SK-N-SH (cell line): ENCODE results near the gene PHKA2. TPM values are rescaled to one million over a fixed set of nuclear protein-coding genes. Genes with fewer than 3 reads are reported as not detected.

ENCODE experiments used
- CTCF ChIA-PET: fragments of 300-600, 350-600 bp; formaldehyde crosslinking; extraction: SDS; loops from one replicate; lab custom pipeline; 2021; lab: Yijun Ruan, JAX
- POLR2A ChIA-PET: fragments of 350-600 bp; sonication (Branson Sonifier 250); formaldehyde crosslinking; extraction: SDS; loops from one replicate; lab custom pipeline; 2020; ENCODE audit warnings: antibody characterized with exemption, inconsistent platforms; lab: Yijun Ruan, JAX
- DNase-seq: peaks from one replicate; pipeline ENCODE4 v3.0.0; 2012
- H2AFZ ChIP-seq: fragments of 200-600 bp; sonication (generic); 2 replicates; pipeline ENCODE4 v1.8.1; 2016; ENCODE audit warnings: antibody characterized with exemption, mild to moderate bottlenecking, low read depth
- H3F3A ChIP-seq: fragments of 200-600 bp; sonication (generic); replicated peaks from 2 replicates; pipeline ENCODE3; 2016; ENCODE audit warnings: antibody characterized with exemption, mild to moderate bottlenecking; ENCODE audit not compliant: insufficient read depth
- H3K27ac ChIP-seq, 2 experiments: fragments of 200-500 bp in 1 of 2; fragments of 200-600 bp in 1 of 2; sonication (Bioruptor generic) in 1 of 2; sonication (generic), shearing (Covaris generic) in 1 of 2; 2 replicates each; pipeline versions ENCODE4 v1.5.1 to v1.6.1; 2014 to 2016; ENCODE audit warnings: low read depth in 2 of 2, inconsistent platforms in 1 of 2, low read length in 1 of 2, mild to moderate bottlenecking in 1 of 2, mixed read lengths in 1 of 2
- H3K27me3 ChIP-seq: fragments of 200-600 bp; sonication (generic), shearing (Covaris generic); 2 replicates; pipeline ENCODE4 v1.6.1; 2016; ENCODE audit warnings: mixed run types; ENCODE audit not compliant: insufficient read depth
- H3K36me3 ChIP-seq, 2 experiments: fragments of 200-500 bp in 1 of 2; fragments of 200-600 bp in 1 of 2; sonication (Bioruptor generic) in 1 of 2; sonication (generic) in 1 of 2; replicated peaks in 1 of 2; 2 replicates each; pipeline versions ENCODE3 to v1.5.1; 2014 to 2016; ENCODE audit warnings: low read length in 1 of 2, mild to moderate bottlenecking in 1 of 2; ENCODE audit not compliant: insufficient read depth in 2 of 2, control insufficient read depth in 1 of 2
- H3K4me1 ChIP-seq, 2 experiments: fragments of 200-500 bp in 1 of 2; fragments of 200-600 bp in 1 of 2; sonication (Bioruptor generic) in 1 of 2; sonication (generic), shearing (Covaris generic) in 1 of 2; 2 replicates each; pipeline versions ENCODE4 v1.5.1 to v1.6.1; 2014 to 2016; ENCODE audit warnings: low read depth in 1 of 2, low read length in 1 of 2, mixed run types in 1 of 2; ENCODE audit not compliant: insufficient read depth in 2 of 2, control insufficient read depth in 1 of 2
- H3K4me2 ChIP-seq: fragments of 200-600 bp; sonication (generic), shearing (Covaris generic); 2 replicates; pipeline ENCODE4 v1.6.1; 2017; ENCODE audit warnings: mixed run types
- H3K4me3 ChIP-seq, 2 experiments: fragments of 200-500 bp in 1 of 2; fragments of 200-600 bp in 1 of 2; sonication (Bioruptor generic) in 1 of 2; sonication (generic), shearing (Covaris generic) in 1 of 2; 2 replicates each; pipeline versions ENCODE4 v1.5.1 to v1.8.1; 2014 to 2016; ENCODE audit warnings: low read depth in 2 of 2, inconsistent platforms in 1 of 2, low read length in 1 of 2, mild to moderate bottlenecking in 1 of 2, mixed read lengths in 1 of 2, moderate library complexity in 1 of 2
- H3K79me2 ChIP-seq: fragments of 200-600 bp; sonication (generic); 2 replicates; pipeline ENCODE4 v1.8.1; 2017; ENCODE audit warnings: mild to moderate bottlenecking; ENCODE audit not compliant: insufficient read depth
- H3K9ac ChIP-seq: fragments of 200-600 bp; sonication (generic); 2 replicates; pipeline ENCODE4 v1.6.1; 2017; ENCODE audit warnings: mixed run types
- H3K9me2 ChIP-seq: fragments of 200-600 bp; sonication (generic); 2 replicates; pipeline ENCODE4 v1.6.1; 2017; ENCODE audit warnings: mixed run types
- H3K9me3 ChIP-seq: fragments of 200-600 bp; sonication (generic); 2 replicates; pipeline ENCODE4 v1.6.1; 2017; ENCODE audit warnings: mixed run types, mild to moderate bottlenecking, moderate library complexity
- H4K20me1 ChIP-seq: fragments of 200-600 bp; sonication (generic); 2 replicates; pipeline ENCODE4 v1.6.1; 2017; ENCODE audit warnings: mild to moderate bottlenecking, mixed run types; ENCODE audit not compliant: insufficient read depth
- FOSL2 ChIP-seq: IDR thresholded peaks from 2 replicates; pipeline ENCODE4 v1.4.0; 2012; ENCODE audit warnings: low read depth, mild to moderate bottlenecking, moderate library complexity, borderline replicate concordance
- GATA2 ChIP-seq: sonication (generic); formaldehyde crosslinking; IDR thresholded peaks from 2 replicates; pipeline ENCODE4 v1.5.0; 2020; ENCODE audit warnings: mild to moderate bottlenecking, missing genetic modification reagents
- JUND ChIP-seq: IDR thresholded peaks from 2 replicates; pipeline ENCODE4 v1.4.0; 2012
- RCOR1 ChIP-seq: fragments of 150-350 bp; IDR thresholded peaks from 2 replicates; pipeline ENCODE4 v1.6.1; 2017; ENCODE audit warnings: antibody characterized with exemption, low read length
- SIN3A ChIP-seq: IDR thresholded peaks from 2 replicates; pipeline ENCODE4 v1.6.1; 2012; ENCODE audit warnings: low read depth, mild to moderate bottlenecking, low read length, moderate library complexity, borderline replicate concordance
- WGBS: methylation state at CpG from one replicate; pipeline ENCODE4 v1.1.6; 2017; ENCODE audit warnings: low lambda C conversion rate; 5-methylcytosine and 5-hydroxymethylcytosine counted together
- polyA plus RNA-seq, 3 experiments: library from polyadenylated mRNA; depleted of rRNA; stranded (reverse); fragments of >200 nt; gene quantifications; 2 replicates each; pipeline ENCODE4 v1.2.3, GENCODE V29; 2012
- TF ChIP-seq, protein P1 (sequence below): IDR thresholded peaks from 2 replicates; pipeline ENCODE4 v1.6.1; 2012; ENCODE audit warnings: mild to moderate bottlenecking, low read depth, low read length, moderate library complexity

The PHKA2 gene
- polyA plus RNA-seq, 1 of the 3 experiments (the other 2 are of a cell fraction) = 20.5 TPM

GRCh38 chrX:18885328-18886004 is 98.4 kb downstream of the PHKA2 start:
- no peaks in the 10 kb centered on the region for H4K20me1 ChIP-seq
- no peak overlapping the region for H3K4me3 ChIP-seq
- POLR2A ChIA-PET = interaction anchor here (1.0 kb wide), 1 partner anchor 10 kb away, joined by 3 read pairs; no protein-coding TSS in a partner anchor
- H3K9me3 ChIP-seq = no peaks in the 10 kb centered on the region
- H3K79me2 ChIP-seq = no peaks in the 10 kb centered on the region
- 50% methylated on average over 7 of the region's 8 CpGs for WGBS
- H3K4me2 ChIP-seq = 0 out of 2 replicates have a peak overlapping the region, but pooled peaks have one; percentile 24
- no peak overlapping the region for H3K9ac ChIP-seq
- peaks cover 9 to 19% of the 10 kb centered on the region in 2 experiments; a peak in 2 of 4 replicates for H3K4me1 ChIP-seq
- H3K27me3 ChIP-seq = no peaks in the 10 kb centered on the region; the same call in 1 of the 2 replicates
- TF ChIP-seq JUND (0 out of 2 replicates have a peak, but pooled peaks have one; percentile 18), FOSL2 (peak; percentile 46; the same call in 1 of the 2 replicates), GATA2 (no peak), SIN3A (no peak)
- peak overlapping the region; percentile 5 to 27; a peak in 2 of 4 replicates for H3K27ac ChIP-seq
- no peak overlapping the region; the same call in 1 of the 2 replicates for H2AFZ ChIP-seq
- no peaks in the 10 kb centered on the region for H3K9me2 ChIP-seq
- DNase-seq = no peak
- CTCF ChIA-PET = interaction anchor here (0.7 to 0.8 kb wide), 2 partner anchors 12 to 24 kb away, joined by 3 read pairs; no protein-coding TSS in a partner anchor
- H3F3A ChIP-seq = no peaks in the 10 kb centered on the region
- H3K36me3 ChIP-seq = no peaks in the 10 kb centered on the region

DNA sequence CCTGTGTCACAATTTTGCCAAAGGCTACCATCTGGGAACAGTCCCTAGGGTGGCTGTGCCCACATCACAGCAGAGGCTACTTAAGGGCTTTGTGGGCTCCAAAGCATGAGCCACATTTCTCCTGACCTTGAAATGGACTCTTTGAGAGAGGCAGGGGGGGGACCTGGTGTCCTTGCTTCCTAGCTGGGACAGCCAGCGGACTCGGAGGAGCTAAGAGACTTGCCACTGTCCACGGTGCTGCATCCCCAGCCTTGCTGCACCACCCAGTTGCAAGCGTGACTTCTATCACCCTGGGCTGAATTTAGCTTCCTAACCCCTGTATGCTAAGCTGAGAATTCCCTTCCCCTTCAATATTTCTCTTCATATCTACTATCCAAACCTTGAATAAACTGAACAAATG is 99.0 kb downstream of the PHKA2 start:
- H3K27ac ChIP-seq = no peak overlapping the region; a peak in 1 of 4 replicates
- DNase-seq = no peak
- H3K4me3 ChIP-seq = no peak overlapping the region
- TF ChIP-seq, protein P1, sequence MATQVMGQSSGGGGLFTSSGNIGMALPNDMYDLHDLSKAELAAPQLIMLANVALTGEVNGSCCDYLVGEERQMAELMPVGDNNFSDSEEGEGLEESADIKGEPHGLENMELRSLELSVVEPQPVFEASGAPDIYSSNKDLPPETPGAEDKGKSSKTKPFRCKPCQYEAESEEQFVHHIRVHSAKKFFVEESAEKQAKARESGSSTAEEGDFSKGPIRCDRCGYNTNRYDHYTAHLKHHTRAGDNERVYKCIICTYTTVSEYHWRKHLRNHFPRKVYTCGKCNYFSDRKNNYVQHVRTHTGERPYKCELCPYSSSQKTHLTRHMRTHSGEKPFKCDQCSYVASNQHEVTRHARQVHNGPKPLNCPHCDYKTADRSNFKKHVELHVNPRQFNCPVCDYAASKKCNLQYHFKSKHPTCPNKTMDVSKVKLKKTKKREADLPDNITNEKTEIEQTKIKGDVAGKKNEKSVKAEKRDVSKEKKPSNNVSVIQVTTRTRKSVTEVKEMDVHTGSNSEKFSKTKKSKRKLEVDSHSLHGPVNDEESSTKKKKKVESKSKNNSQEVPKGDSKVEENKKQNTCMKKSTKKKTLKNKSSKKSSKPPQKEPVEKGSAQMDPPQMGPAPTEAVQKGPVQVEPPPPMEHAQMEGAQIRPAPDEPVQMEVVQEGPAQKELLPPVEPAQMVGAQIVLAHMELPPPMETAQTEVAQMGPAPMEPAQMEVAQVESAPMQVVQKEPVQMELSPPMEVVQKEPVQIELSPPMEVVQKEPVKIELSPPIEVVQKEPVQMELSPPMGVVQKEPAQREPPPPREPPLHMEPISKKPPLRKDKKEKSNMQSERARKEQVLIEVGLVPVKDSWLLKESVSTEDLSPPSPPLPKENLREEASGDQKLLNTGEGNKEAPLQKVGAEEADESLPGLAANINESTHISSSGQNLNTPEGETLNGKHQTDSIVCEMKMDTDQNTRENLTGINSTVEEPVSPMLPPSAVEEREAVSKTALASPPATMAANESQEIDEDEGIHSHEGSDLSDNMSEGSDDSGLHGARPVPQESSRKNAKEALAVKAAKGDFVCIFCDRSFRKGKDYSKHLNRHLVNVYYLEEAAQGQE = peak; percentile 88
- TF ChIP-seq RCOR1 (no peak), GATA2 (no peak)
- TF ChIP-seq, all 33 proteins: peak for 1
- Histone ChIP-seq H3K79me2 (no peaks in the 10 kb centered on the region), H3K4me2 (no peak overlapping the region), H3K36me3 (no peaks in the 10 kb centered on the region), H3K27me3 (no peaks in the 10 kb centered on the region; the same call in 1 of the 2 replicates), H3K4me1 (peaks cover 9 to 19% of the 10 kb centered on the region in 2 experiments; a peak in 2 of 4 replicates), H3K9me3 (no peaks in the 10 kb centered on the region), H3F3A (no peaks in the 10 kb centered on the region), H2AFZ (no peak overlapping the region), H3K9ac (no peak overlapping the region), H3K9me2 (no peaks in the 10 kb centered on the region), H4K20me1 (no peaks in the 10 kb centered on the region)
- 30% methylated on average over 4 of the region's 4 CpGs for WGBS
- ChIA-PET CTCF (interaction anchor here (0.7 to 1.0 kb wide), 3 partner anchors 11 to 475 kb away, joined by 3 read pairs; no protein-coding TSS in a partner anchor), POLR2A (no interaction called here)
